Mesothelial cell of epicardium (in vitro differentiated cells): ENCODE results near the gene CRADD. TPM values are rescaled to one million over a fixed set of nuclear protein-coding genes. Genes with fewer than 3 reads are reported as not detected.

Source experiments
- DNase-seq, 2 experiments: peaks; one replicate each; pipeline ENCODE4 v3.0.0; 2021; ENCODE audit warnings: low spot score in 2 of 2; ENCODE audit not compliant: unreplicated experiment in 2 of 2
- H3K27ac Mint-ChIP-seq: 2 replicates; pipeline ENCODE4 v1.8.0; 2021; ENCODE audit warnings: mixed read lengths
- H3K27me3 Mint-ChIP-seq: 2 replicates; pipeline ENCODE4 v1.8.0; 2021; ENCODE audit warnings: low read depth, mixed read lengths
- H3K36me3 Mint-ChIP-seq: 2 replicates; pipeline ENCODE4 v1.8.0; 2021; ENCODE audit warnings: mixed read lengths
- H3K4me1 Mint-ChIP-seq: 2 replicates; pipeline ENCODE4 v1.8.0; 2021; ENCODE audit warnings: mixed read lengths
- H3K4me3 Mint-ChIP-seq: 2 replicates; pipeline ENCODE4 v1.8.0; 2021; ENCODE audit warnings: mild to moderate bottlenecking, moderate library complexity, mixed read lengths
- H3K9me3 Mint-ChIP-seq: 2 replicates; pipeline ENCODE4 v1.8.0; 2021; ENCODE audit warnings: mixed read lengths
- total RNA-seq: library from RNA; stranded (reverse); gene quantifications from 3 replicates; pipeline ENCODE4 v1.2.1, GENCODE V29; 2021
- TF ChIP-seq, protein P1 (sequence below): fragments of 200-600 bp; sonication (generic); IDR thresholded peaks from one replicate; pipeline ENCODE4 v1.5.0; 2021; ENCODE audit warnings: antibody characterized with exemption; ENCODE audit not compliant: unreplicated experiment

The CRADD gene
- total RNA-seq, 1 donor from 2014 or later: 6.6 TPM

GRCh38 chr12:93676408-93677194 is 574 bp upstream of the CRADD start:
- DNase-seq: no peak

GRCh38 chr12:93678779-93679178 is 1.6 kb downstream of the CRADD start:
- H3K27me3 Mint-ChIP-seq: no peaks in the 10 kb centered on the region
- peak overlapping the region; percentile 100 for H3K27ac Mint-ChIP-seq
- no peaks in the 10 kb centered on the region for H3K36me3 Mint-ChIP-seq
- no peak for DNase-seq
- TF ChIP-seq, protein P1, sequence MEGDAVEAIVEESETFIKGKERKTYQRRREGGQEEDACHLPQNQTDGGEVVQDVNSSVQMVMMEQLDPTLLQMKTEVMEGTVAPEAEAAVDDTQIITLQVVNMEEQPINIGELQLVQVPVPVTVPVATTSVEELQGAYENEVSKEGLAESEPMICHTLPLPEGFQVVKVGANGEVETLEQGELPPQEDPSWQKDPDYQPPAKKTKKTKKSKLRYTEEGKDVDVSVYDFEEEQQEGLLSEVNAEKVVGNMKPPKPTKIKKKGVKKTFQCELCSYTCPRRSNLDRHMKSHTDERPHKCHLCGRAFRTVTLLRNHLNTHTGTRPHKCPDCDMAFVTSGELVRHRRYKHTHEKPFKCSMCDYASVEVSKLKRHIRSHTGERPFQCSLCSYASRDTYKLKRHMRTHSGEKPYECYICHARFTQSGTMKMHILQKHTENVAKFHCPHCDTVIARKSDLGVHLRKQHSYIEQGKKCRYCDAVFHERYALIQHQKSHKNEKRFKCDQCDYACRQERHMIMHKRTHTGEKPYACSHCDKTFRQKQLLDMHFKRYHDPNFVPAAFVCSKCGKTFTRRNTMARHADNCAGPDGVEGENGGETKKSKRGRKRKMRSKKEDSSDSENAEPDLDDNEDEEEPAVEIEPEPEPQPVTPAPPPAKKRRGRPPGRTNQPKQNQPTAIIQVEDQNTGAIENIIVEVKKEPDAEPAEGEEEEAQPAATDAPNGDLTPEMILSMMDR: no peak
- H3K4me1 Mint-ChIP-seq: peaks cover 21% of the 10 kb centered on the region
- no peaks in the 10 kb centered on the region for H3K9me3 Mint-ChIP-seq
- H3K4me3 Mint-ChIP-seq: peak overlapping the region; percentile 97

More at GRCh38 chr12:93676408-93677194, 574 bp upstream of the CRADD start:
- TF ChIP-seq, protein P1: no peak
- H3K4me3 Mint-ChIP-seq: peak overlapping the region; percentile 97
- no peaks in the 10 kb centered on the region for H3K36me3 Mint-ChIP-seq
- no peaks in the 10 kb centered on the region for H3K27me3 Mint-ChIP-seq
- peaks cover 23% of the 10 kb centered on the region for H3K4me1 Mint-ChIP-seq
- H3K27ac Mint-ChIP-seq: peak overlapping the region; percentile 100
- H3K9me3 Mint-ChIP-seq: no peaks in the 10 kb centered on the region

GRCh38 chr12:93679308-93679925 is 2.2 kb downstream of the CRADD start:
- no peak for DNase-seq
- Mint-ChIP-seq H3K4me1 (peaks cover 21% of the 10 kb centered on the region), H3K9me3 (no peaks in the 10 kb centered on the region), H3K27me3 (no peaks in the 10 kb centered on the region), H3K4me3 (peak overlapping the region; percentile 34), H3K36me3 (no peaks in the 10 kb centered on the region), H3K27ac (peak overlapping the region; percentile 2)
- TF ChIP-seq, protein P1: no peak

DNA sequence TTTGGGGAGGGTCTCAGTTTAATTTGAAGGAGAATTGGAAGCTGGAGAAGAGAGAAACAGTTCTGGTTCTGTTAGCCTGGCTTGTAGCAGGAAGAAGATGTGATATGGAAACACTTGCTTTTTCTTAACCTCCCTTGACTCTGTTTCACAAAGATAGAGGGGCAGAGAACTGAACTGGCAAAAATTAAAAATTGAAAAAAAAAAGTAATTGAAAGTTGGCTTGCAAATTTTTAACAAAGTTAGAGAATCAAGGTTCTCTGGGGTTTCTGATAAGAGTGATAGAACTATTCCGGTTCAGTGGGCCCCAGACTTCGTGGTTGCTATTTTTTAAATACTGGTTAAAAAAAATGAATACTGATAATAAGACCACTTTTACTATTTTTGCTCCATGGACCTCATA is 2.8 kb downstream of the CRADD start:
- peaks cover 21% of the 10 kb centered on the region for H3K4me1 Mint-ChIP-seq
- no peak overlapping the region for H3K4me3 Mint-ChIP-seq
- H3K27ac Mint-ChIP-seq: no peak overlapping the region
- TF ChIP-seq, protein P1: no peak
- no peaks in the 10 kb centered on the region for H3K27me3 Mint-ChIP-seq
- DNase-seq: no peak
- H3K9me3 Mint-ChIP-seq: no peaks in the 10 kb centered on the region
- no peaks in the 10 kb centered on the region for H3K36me3 Mint-ChIP-seq

GRCh38 chr12:93682846-93683261 is 5.7 kb downstream of the CRADD start:
- no peak for DNase-seq
- H3K27me3 Mint-ChIP-seq: no peaks in the 10 kb centered on the region

More at GRCh38 chr12:93682846-93683261, 5.7 kb downstream of the CRADD start:
- no peak overlapping the region for H3K27ac Mint-ChIP-seq
- H3K4me3 Mint-ChIP-seq: no peak overlapping the region
- H3K9me3 Mint-ChIP-seq: no peaks in the 10 kb centered on the region
- peaks cover 28% of the 10 kb centered on the region for H3K4me1 Mint-ChIP-seq
- H3K36me3 Mint-ChIP-seq: no peaks in the 10 kb centered on the region
- TF ChIP-seq, protein P1: no peak
